ENCODE measurements around the gene VPS13D. TPM values are rescaled to one million over a fixed set of nuclear protein-coding genes. Genes with fewer than 3 reads are reported as not detected.

Gene VPS13D
- total RNA-seq, 4 donors from 2014 or later, result 42.5 to 103 (median 59.8) TPM

- Histone ChIP-seq H3K4me3 (no peak overlapping the region), H3K36me3 (peaks cover 0 to 12% (median 1%) of the 10 kb centered on the region in 3 donors), H3K9me3 (no peaks in the 10 kb centered on the region), H3K4me1 (peaks cover 15 to 78% (median 45%) of the 10 kb centered on the region in 3 donors), H3K27ac (peak overlapping the region in 1 of 4 donors; percentile 89), H3K27me3 (peaks cover 0 to 55% (median 0%) of the 10 kb centered on the region in 4 donors)
- intact Hi-C loops (cut with DNase I), result no loop called here
- WGBS, 2 donors, result 80 to 86% methylated on average over 1 to 2 of the region's 4 CpGs
- no peak for DNase-seq
- TF ChIP-seq CTCF (IDR thresholded peaks at IDR 0.05), result no peak
- TF ChIP-seq POLR2A (IDR thresholded peaks at IDR 0.05), result no peak
Observed at GRCh38 chr1:12186679-12186985, 43.2 kb upstream of the VPS13D start.

GRCh38 chr1:12188115-12188514 lies 41.7 kb upstream of the VPS13D start:
- H3K4me1 ChIP-seq, result peaks cover 15 to 63% (median 42%) of the 10 kb centered on the region in 3 donors
- H3K27ac ChIP-seq, result no peak overlapping the region
- WGBS, 2 donors, result 58 to 59% methylated on average over 3 of the region's 3 CpGs
- intact Hi-C loops (cut with DNase I), result no loop called here
- H3K9me3 ChIP-seq, result no peaks in the 10 kb centered on the region
- H3K4me3 ChIP-seq, result no peak overlapping the region
- H3K27me3 ChIP-seq, result peaks cover 0 to 57% (median 0%) of the 10 kb centered on the region in 4 donors
- peaks cover 0 to 27% (median 6%) of the 10 kb centered on the region in 3 donors for H3K36me3 ChIP-seq
- TF ChIP-seq CTCF (IDR thresholded peaks at IDR 0.05) (no peak), POLR2A (IDR thresholded peaks at IDR 0.05) (no peak)
- DNase-seq, result no peak

GRCh38 chr1:12188657-12189327 lies 41.0 kb upstream of the VPS13D start:
- Histone ChIP-seq H3K9me3 (no peaks in the 10 kb centered on the region), H3K36me3 (peaks cover 0 to 34% (median 6%) of the 10 kb centered on the region in 3 donors), H3K27ac (no peak overlapping the region), H3K27me3 (peaks cover 0 to 57% (median 0%) of the 10 kb centered on the region in 4 donors), H3K4me3 (no peak overlapping the region), H3K4me1 (peaks cover 15 to 56% (median 41%) of the 10 kb centered on the region in 3 donors)
- WGBS, 2 donors, result 65 to 82% methylated on average over 8 to 12 of the region's 13 CpGs
- no peak for DNase-seq
- TF ChIP-seq CTCF (IDR thresholded peaks at IDR 0.05) (no peak), POLR2A (IDR thresholded peaks at IDR 0.05) (no peak)
- intact Hi-C loops (cut with DNase I), result no loop called here

GRCh38 chr1:12189328-12189682 lies 40.5 kb upstream of the VPS13D start:
- intact Hi-C loops (cut with DNase I), result no loop called here
- H3K4me1 ChIP-seq, result peaks cover 15 to 51% (median 38%) of the 10 kb centered on the region in 3 donors
- H3K27ac ChIP-seq, result no peak overlapping the region
- H3K9me3 ChIP-seq, result no peaks in the 10 kb centered on the region
- H3K4me3 ChIP-seq, result no peak overlapping the region
- TF ChIP-seq POLR2A (IDR thresholded peaks at IDR 0.05) (no peak), CTCF (IDR thresholded peaks at IDR 0.05) (no peak)
- WGBS, 2 donors, result 68 to 72% methylated on average over 3 to 5 of the region's 5 CpGs
- H3K27me3 ChIP-seq, result peaks cover 0 to 52% (median 0%) of the 10 kb centered on the region in 4 donors
- DNase-seq, result no peak
- peaks cover 0 to 39% (median 6%) of the 10 kb centered on the region in 3 donors for H3K36me3 ChIP-seq

GRCh38 chr1:12191242-12192032 lies 38.4 kb upstream of the VPS13D start:
- Histone ChIP-seq H3K27ac (no peak overlapping the region), H3K4me3 (no peak overlapping the region), H3K27me3 (peaks cover 0 to 42% (median 0%) of the 10 kb centered on the region in 4 donors), H3K4me1 (peaks cover 5 to 30% (median 17%) of the 10 kb centered on the region in 3 donors), H3K9me3 (no peaks in the 10 kb centered on the region), H3K36me3 (peaks cover 0 to 51% (median 6%) of the 10 kb centered on the region in 3 donors)
- TF ChIP-seq CTCF (IDR thresholded peaks at IDR 0.05) (no peak), POLR2A (IDR thresholded peaks at IDR 0.05) (no peak)
- DNase-seq, result no peak
- WGBS, 2 donors, result 84 to 87% methylated on average over 31 to 38 of the region's 58 CpGs
- intact Hi-C loops (cut with DNase I), result no loop called here

Data from esophagus squamous epithelium (tissue), 5 donors.